ENCODE measurements around the gene SERPIND1. TPM values are rescaled to one million over a fixed set of nuclear protein-coding genes. Genes with fewer than 3 reads are reported as not detected.

SERPIND1 gene
- polyA plus RNA-seq, 4 donors: 0.04 to 0.16 TPM; not detected in 2

DNA sequence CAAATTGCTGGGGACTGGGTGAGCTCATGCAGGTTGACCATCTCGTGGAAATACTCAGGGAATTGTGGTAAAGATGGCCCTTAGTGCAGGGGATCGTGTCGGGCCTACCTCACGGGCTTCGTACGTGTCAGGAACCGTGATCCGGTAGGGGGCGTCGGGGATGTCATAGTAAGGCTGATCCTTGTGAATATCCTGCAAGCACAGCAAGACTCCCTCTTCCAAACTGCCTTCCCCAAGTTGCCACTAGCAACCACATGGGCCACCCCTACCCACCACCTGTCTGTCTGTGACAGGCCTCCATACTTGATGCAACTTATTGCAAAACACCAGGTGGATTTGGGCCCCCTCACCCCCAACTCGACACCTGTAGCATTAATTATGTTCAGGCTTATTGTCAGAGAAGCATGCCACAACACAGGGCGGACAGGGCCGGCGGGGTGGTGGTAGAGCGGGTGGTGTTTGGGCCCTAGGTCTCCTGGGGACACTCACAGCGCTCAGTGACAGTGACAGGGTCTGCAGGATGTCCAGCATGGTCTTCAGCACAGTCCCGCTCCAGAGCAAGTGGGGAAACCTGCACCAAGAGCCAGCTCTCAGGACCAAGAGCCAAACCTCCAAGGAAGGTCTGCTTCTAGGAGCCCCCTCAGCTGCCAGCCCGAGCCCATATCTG lies 22.6 kb upstream of the SERPIND1 start:
- DNase-seq (no peak), FAIRE-seq (no peak)
- Histone ChIP-seq H3K4me3 (ENCODE audit: low read depth in 1 of 3, low read length in 3 of 3) (no peak overlapping the region), H3K27me3 (ENCODE audit: control insufficient read depth in 3 of 3, insufficient read depth in 3 of 3, low read length in 3 of 3) (no peaks in the 10 kb centered on the region), H3K27ac (ENCODE audit: low read depth in 1 of 3, low read length in 2 of 3) (no peak overlapping the region), H3K36me3 (ENCODE audit: control insufficient read depth in 3 of 3, insufficient read depth in 2 of 3, low read depth in 1 of 3, low read length in 3 of 3) (peaks cover 2 to 73% (median 15%) of the 10 kb centered on the region in 3 donors), H3K4me1 (ENCODE audit: control insufficient read depth in 3 of 3, insufficient read depth in 2 of 3, low read depth in 1 of 3, low read length in 2 of 3) (no peaks in the 10 kb centered on the region), H3K9me3 (ENCODE audit: control insufficient read depth in 2 of 2, insufficient read depth in 1 of 2, low read depth in 1 of 2, low read length in 1 of 2) (no peaks in the 10 kb centered on the region)
- WGBS, 3 donors: 94 to 98% (median 94%) methylated on average over 18 of the region's 18 CpGs

- FAIRE-seq: no peak
- 91 to 98% (median 95%) methylated on average over 7 of the region's 7 CpGs for WGBS, 3 donors
Measured at GRCh38 chr22:20752104-20752741, 21.7 kb upstream of the SERPIND1 start.

GRCh38 chr22:20752873-20753272 lies 21.0 kb upstream of the SERPIND1 start:
- H3K36me3 ChIP-seq (ENCODE audit: control insufficient read depth in 3 of 3, insufficient read depth in 2 of 3, low read depth in 1 of 3, low read length in 3 of 3): peaks cover 0 to 62% (median 8%) of the 10 kb centered on the region in 3 donors
- FAIRE-seq: no peak
- 95 to 96% (median 95%) methylated on average over 10 of the region's 10 CpGs for WGBS, 3 donors

More at GRCh38 chr22:20752104-20752741, 21.7 kb upstream of the SERPIND1 start:
- H3K36me3 ChIP-seq (ENCODE audit: control insufficient read depth in 3 of 3, insufficient read depth in 2 of 3, low read depth in 1 of 3, low read length in 3 of 3): peaks cover 0 to 66% (median 8%) of the 10 kb centered on the region in 3 donors
- H3K27ac ChIP-seq (ENCODE audit: low read depth in 1 of 3, low read length in 2 of 3): no peak overlapping the region
- H3K4me1 ChIP-seq (ENCODE audit: control insufficient read depth in 3 of 3, insufficient read depth in 2 of 3, low read depth in 1 of 3, low read length in 2 of 3): no peaks in the 10 kb centered on the region
- H3K4me3 ChIP-seq (ENCODE audit: low read depth in 1 of 3, low read length in 3 of 3): no peak overlapping the region
- no peaks in the 10 kb centered on the region for H3K9me3 ChIP-seq (ENCODE audit: control insufficient read depth in 2 of 2, insufficient read depth in 1 of 2, low read depth in 1 of 2, low read length in 1 of 2)
- DNase-seq: no peak
- H3K27me3 ChIP-seq (ENCODE audit: control insufficient read depth in 3 of 3, insufficient read depth in 3 of 3, low read length in 3 of 3): no peaks in the 10 kb centered on the region

GRCh38 chr22:20756846-20757245 lies 17.1 kb upstream of the SERPIND1 start:
- no peaks in the 10 kb centered on the region for H3K4me1 ChIP-seq (ENCODE audit: control insufficient read depth in 3 of 3, insufficient read depth in 2 of 3, low read depth in 1 of 3, low read length in 2 of 3)
- no peaks in the 10 kb centered on the region for H3K9me3 ChIP-seq (ENCODE audit: control insufficient read depth in 2 of 2, insufficient read depth in 1 of 2, low read depth in 1 of 2, low read length in 1 of 2)
- FAIRE-seq: no peak
- no peak overlapping the region for H3K4me3 ChIP-seq (ENCODE audit: low read depth in 1 of 3, low read length in 3 of 3)
- H3K27me3 ChIP-seq (ENCODE audit: control insufficient read depth in 3 of 3, insufficient read depth in 3 of 3, low read length in 3 of 3): no peaks in the 10 kb centered on the region
- DNase-seq: no peak
- no peak overlapping the region for H3K27ac ChIP-seq (ENCODE audit: low read depth in 1 of 3, low read length in 2 of 3)
- H3K36me3 ChIP-seq (ENCODE audit: control insufficient read depth in 3 of 3, insufficient read depth in 2 of 3, low read depth in 1 of 3, low read length in 3 of 3): peaks cover 7 to 38% (median 9%) of the 10 kb centered on the region in 3 donors
- WGBS, 3 donors: 93 to 95% (median 95%) methylated on average over 3 of the region's 3 CpGs

More at GRCh38 chr22:20752873-20753272, 21.0 kb upstream of the SERPIND1 start:
- H3K4me1 ChIP-seq (ENCODE audit: control insufficient read depth in 3 of 3, insufficient read depth in 2 of 3, low read depth in 1 of 3, low read length in 2 of 3): no peaks in the 10 kb centered on the region
- no peaks in the 10 kb centered on the region for H3K27me3 ChIP-seq (ENCODE audit: control insufficient read depth in 3 of 3, insufficient read depth in 3 of 3, low read length in 3 of 3)
- H3K4me3 ChIP-seq (ENCODE audit: low read depth in 1 of 3, low read length in 3 of 3): no peak overlapping the region
- no peaks in the 10 kb centered on the region for H3K9me3 ChIP-seq (ENCODE audit: control insufficient read depth in 2 of 2, insufficient read depth in 1 of 2, low read depth in 1 of 2, low read length in 1 of 2)
- no peak overlapping the region for H3K27ac ChIP-seq (ENCODE audit: low read depth in 1 of 3, low read length in 2 of 3)
- no peak for DNase-seq

DNA sequence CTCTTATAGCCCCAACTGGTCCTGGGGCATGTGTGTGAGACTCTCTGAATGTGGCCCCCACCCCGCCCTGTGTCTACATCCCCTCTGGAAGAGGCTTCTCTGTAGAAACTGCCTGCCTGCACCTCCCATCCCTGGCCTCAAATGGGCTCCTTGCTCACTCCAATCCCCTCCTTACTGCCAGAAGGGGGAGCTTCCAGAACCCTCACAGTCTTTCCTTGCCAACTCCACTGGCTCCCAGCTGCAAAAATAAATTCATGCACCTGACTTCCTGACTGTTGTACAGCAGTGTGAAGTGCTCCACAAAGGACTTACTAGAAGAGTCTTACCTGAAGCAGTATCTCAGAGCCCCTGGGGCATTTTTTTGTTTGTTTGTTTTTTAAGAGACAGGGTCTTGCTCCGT lies 15.2 kb upstream of the SERPIND1 start:
- Histone ChIP-seq H3K4me1 (ENCODE audit: control insufficient read depth in 3 of 3, insufficient read depth in 2 of 3, low read depth in 1 of 3, low read length in 2 of 3) (no peaks in the 10 kb centered on the region), H3K9me3 (ENCODE audit: control insufficient read depth in 2 of 2, insufficient read depth in 1 of 2, low read depth in 1 of 2, low read length in 1 of 2) (no peaks in the 10 kb centered on the region), H3K27me3 (ENCODE audit: control insufficient read depth in 3 of 3, insufficient read depth in 3 of 3, low read length in 3 of 3) (no peaks in the 10 kb centered on the region), H3K36me3 (ENCODE audit: control insufficient read depth in 3 of 3, insufficient read depth in 2 of 3, low read depth in 1 of 3, low read length in 3 of 3) (peaks cover 10 to 35% (median 12%) of the 10 kb centered on the region in 3 donors), H3K27ac (ENCODE audit: low read depth in 1 of 3, low read length in 2 of 3) (no peak overlapping the region), H3K4me3 (ENCODE audit: low read depth in 1 of 3, low read length in 3 of 3) (no peak overlapping the region)
- DNase-seq (no peak), FAIRE-seq (no peak)
- 94 to 100% (median 96%) methylated on average over 2 of the region's 2 CpGs for WGBS, 3 donors

DNA sequence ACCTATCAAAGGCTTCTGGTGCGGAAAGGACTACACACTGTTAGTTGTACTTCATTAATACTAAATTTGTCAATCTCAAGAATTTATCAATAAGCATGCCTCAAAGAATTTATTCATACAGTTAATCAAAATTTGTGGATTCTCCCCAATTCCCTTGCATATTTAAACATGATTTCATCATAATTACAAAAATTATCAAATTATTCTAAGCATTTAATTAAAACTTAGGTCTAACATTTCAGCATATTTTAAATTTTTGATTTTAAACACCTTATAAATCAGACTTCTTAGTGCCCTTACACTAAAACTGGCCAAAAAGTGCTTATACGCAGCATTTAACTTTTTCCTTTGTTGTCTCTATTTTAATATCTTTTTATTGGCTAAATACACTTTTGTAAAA lies 13.8 kb upstream of the SERPIND1 start:
- DNase-seq (no peak), FAIRE-seq (no peak)
- H3K27me3 ChIP-seq (ENCODE audit: control insufficient read depth in 3 of 3, insufficient read depth in 3 of 3, low read length in 3 of 3): no peaks in the 10 kb centered on the region
- no peaks in the 10 kb centered on the region for H3K4me1 ChIP-seq (ENCODE audit: control insufficient read depth in 3 of 3, insufficient read depth in 2 of 3, low read depth in 1 of 3, low read length in 2 of 3)
- H3K27ac ChIP-seq (ENCODE audit: low read depth in 1 of 3, low read length in 2 of 3): no peak overlapping the region
- no peaks in the 10 kb centered on the region for H3K9me3 ChIP-seq (ENCODE audit: control insufficient read depth in 2 of 2, insufficient read depth in 1 of 2, low read depth in 1 of 2, low read length in 1 of 2)
- WGBS, 3 donors: 97 to 99% (median 98%) methylated on average over 2 of the region's 2 CpGs
- peaks cover 18 to 45% (median 22%) of the 10 kb centered on the region in 3 donors for H3K36me3 ChIP-seq (ENCODE audit: control insufficient read depth in 3 of 3, insufficient read depth in 2 of 3, low read depth in 1 of 3, low read length in 3 of 3)
- H3K4me3 ChIP-seq (ENCODE audit: low read depth in 1 of 3, low read length in 3 of 3): no peak overlapping the region

GRCh38 chr22:20761536-20761935 lies 12.4 kb upstream of the SERPIND1 start:
- peaks cover 18 to 51% (median 22%) of the 10 kb centered on the region in 3 donors for H3K36me3 ChIP-seq (ENCODE audit: control insufficient read depth in 3 of 3, insufficient read depth in 2 of 3, low read depth in 1 of 3, low read length in 3 of 3)
- no peak for DNase-seq
- 87% methylated on average over 2 of the region's 2 CpGs for WGBS, 3 donors
- H3K9me3 ChIP-seq (ENCODE audit: control insufficient read depth in 2 of 2, insufficient read depth in 1 of 2, low read depth in 1 of 2, low read length in 1 of 2): no peaks in the 10 kb centered on the region
- H3K27ac ChIP-seq (ENCODE audit: low read depth in 1 of 3, low read length in 2 of 3): no peak overlapping the region
- H3K4me3 ChIP-seq (ENCODE audit: low read depth in 1 of 3, low read length in 3 of 3): no peak overlapping the region
- FAIRE-seq: no peak
- H3K4me1 ChIP-seq (ENCODE audit: control insufficient read depth in 3 of 3, insufficient read depth in 2 of 3, low read depth in 1 of 3, low read length in 2 of 3): no peaks in the 10 kb centered on the region
- H3K27me3 ChIP-seq (ENCODE audit: control insufficient read depth in 3 of 3, insufficient read depth in 3 of 3, low read length in 3 of 3): no peaks in the 10 kb centered on the region

DNA sequence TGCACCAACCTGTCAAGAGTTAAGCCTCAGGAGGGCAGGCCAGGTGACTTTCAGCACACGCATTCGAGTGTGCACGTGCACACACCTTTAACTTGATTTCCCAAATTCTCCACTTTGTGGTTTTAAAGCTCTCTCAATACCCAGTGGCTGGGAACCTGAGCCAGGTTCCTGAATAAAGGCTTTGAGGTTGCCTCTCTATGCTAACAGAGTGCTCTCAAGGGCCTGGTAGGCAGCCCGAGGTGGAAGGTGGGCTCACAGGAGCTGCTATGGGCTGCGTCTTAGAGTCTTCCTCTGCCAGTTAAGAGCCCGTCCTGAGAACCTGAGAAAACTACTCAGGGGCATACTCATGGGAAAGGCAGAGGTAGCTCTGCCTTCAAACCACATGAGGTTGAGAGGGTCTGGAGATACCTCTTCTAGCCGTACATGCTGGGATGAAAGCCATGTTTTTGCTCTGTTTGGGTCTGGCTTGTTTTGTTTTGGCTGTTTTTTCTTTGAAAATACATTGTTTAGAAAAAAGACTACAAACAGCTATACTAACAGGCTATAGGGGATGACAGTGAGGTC lies 11.6 kb upstream of the SERPIND1 start:
- 92 to 94% (median 94%) methylated on average over 7 of the region's 7 CpGs for WGBS, 3 donors
- H3K4me1 ChIP-seq (ENCODE audit: control insufficient read depth in 3 of 3, insufficient read depth in 2 of 3, low read depth in 1 of 3, low read length in 2 of 3): no peaks in the 10 kb centered on the region
- no peaks in the 10 kb centered on the region for H3K9me3 ChIP-seq (ENCODE audit: control insufficient read depth in 2 of 2, insufficient read depth in 1 of 2, low read depth in 1 of 2, low read length in 1 of 2)
- no peaks in the 10 kb centered on the region for H3K27me3 ChIP-seq (ENCODE audit: control insufficient read depth in 3 of 3, insufficient read depth in 3 of 3, low read length in 3 of 3)
- no peak overlapping the region for H3K27ac ChIP-seq (ENCODE audit: low read depth in 1 of 3, low read length in 2 of 3)
- DNase-seq (no peak), FAIRE-seq (no peak)
- H3K36me3 ChIP-seq (ENCODE audit: control insufficient read depth in 3 of 3, insufficient read depth in 2 of 3, low read depth in 1 of 3, low read length in 3 of 3): peaks cover 18 to 51% (median 22%) of the 10 kb centered on the region in 3 donors
- H3K4me3 ChIP-seq (ENCODE audit: low read depth in 1 of 3, low read length in 3 of 3): no peak overlapping the region
